ENCODE results near the gene LMF1. TPM values are rescaled to one million over a fixed set of nuclear protein-coding genes. Genes with fewer than 3 reads are reported as not detected.

The LMF1 gene
- total RNA-seq, 1 donor from 2014 or later, result 2.1 TPM

DNA sequence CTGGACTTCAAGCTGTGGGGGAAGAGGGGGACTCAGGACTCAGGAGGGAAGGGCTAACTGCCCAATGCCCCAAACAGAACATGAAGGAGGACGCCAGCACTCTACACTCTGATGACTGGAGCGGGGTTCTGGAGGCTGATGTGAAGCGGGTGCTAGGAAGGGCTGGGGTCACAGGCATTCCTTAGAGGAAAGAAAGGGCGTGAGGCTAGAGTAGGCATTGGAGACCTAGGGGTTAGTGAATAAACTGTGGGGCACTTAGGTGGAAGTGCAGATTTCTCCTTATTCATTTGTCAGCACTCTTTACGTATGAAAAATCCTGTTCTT, 760 bp upstream of the LMF1 start:
- FAIRE-seq, result no peak
- Histone ChIP-seq H3K27me3 (ENCODE audit: control insufficient read depth, insufficient read depth, low read length) (no peaks in the 10 kb centered on the region), H3K4me3 (ENCODE audit: low read depth, low read length) (no peak overlapping the region), H3K36me3 (ENCODE audit: control insufficient read depth, insufficient read depth, low read length) (no peaks in the 10 kb centered on the region)
- TF ChIP-seq, protein P1, sequence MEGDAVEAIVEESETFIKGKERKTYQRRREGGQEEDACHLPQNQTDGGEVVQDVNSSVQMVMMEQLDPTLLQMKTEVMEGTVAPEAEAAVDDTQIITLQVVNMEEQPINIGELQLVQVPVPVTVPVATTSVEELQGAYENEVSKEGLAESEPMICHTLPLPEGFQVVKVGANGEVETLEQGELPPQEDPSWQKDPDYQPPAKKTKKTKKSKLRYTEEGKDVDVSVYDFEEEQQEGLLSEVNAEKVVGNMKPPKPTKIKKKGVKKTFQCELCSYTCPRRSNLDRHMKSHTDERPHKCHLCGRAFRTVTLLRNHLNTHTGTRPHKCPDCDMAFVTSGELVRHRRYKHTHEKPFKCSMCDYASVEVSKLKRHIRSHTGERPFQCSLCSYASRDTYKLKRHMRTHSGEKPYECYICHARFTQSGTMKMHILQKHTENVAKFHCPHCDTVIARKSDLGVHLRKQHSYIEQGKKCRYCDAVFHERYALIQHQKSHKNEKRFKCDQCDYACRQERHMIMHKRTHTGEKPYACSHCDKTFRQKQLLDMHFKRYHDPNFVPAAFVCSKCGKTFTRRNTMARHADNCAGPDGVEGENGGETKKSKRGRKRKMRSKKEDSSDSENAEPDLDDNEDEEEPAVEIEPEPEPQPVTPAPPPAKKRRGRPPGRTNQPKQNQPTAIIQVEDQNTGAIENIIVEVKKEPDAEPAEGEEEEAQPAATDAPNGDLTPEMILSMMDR (IDR thresholded peaks at IDR 0.05; ENCODE audit: insufficient read depth, low read length, severe bottlenecking), result no peak
- DNase-seq (ENCODE audit: low read depth), result no peak

DNA sequence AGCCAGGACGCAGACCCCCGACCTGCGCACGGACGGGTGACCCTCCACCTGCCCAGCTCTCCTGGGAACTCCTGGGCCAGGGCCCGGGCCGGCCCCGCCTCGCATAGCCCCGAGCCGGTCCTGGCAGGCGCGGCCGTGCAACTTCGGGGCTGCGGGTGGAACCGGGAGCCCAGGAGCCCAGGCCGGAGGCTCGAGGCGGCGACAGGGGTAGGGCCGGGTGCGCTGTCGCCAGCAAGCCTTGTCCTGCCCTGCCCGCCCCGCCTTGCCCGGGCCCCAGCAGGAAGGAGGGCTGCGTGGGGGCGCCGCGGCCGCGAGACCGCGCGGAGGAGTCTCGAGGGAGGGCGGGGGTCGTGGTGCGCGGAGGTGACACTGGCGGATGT, 408 bp downstream of the LMF1 start:
- DNase-seq (ENCODE audit: low read depth) (no peak), FAIRE-seq (no peak)
- H3K4me3 ChIP-seq (ENCODE audit: low read depth, low read length), result peak overlapping the region; percentile 77
- H3K27me3 ChIP-seq (ENCODE audit: control insufficient read depth, insufficient read depth, low read length), result no peaks in the 10 kb centered on the region
- TF ChIP-seq, protein P1 (IDR thresholded peaks at IDR 0.05; ENCODE audit: insufficient read depth, low read length, severe bottlenecking), result no peak
- no peaks in the 10 kb centered on the region for H3K36me3 ChIP-seq (ENCODE audit: control insufficient read depth, insufficient read depth, low read length)

DNA sequence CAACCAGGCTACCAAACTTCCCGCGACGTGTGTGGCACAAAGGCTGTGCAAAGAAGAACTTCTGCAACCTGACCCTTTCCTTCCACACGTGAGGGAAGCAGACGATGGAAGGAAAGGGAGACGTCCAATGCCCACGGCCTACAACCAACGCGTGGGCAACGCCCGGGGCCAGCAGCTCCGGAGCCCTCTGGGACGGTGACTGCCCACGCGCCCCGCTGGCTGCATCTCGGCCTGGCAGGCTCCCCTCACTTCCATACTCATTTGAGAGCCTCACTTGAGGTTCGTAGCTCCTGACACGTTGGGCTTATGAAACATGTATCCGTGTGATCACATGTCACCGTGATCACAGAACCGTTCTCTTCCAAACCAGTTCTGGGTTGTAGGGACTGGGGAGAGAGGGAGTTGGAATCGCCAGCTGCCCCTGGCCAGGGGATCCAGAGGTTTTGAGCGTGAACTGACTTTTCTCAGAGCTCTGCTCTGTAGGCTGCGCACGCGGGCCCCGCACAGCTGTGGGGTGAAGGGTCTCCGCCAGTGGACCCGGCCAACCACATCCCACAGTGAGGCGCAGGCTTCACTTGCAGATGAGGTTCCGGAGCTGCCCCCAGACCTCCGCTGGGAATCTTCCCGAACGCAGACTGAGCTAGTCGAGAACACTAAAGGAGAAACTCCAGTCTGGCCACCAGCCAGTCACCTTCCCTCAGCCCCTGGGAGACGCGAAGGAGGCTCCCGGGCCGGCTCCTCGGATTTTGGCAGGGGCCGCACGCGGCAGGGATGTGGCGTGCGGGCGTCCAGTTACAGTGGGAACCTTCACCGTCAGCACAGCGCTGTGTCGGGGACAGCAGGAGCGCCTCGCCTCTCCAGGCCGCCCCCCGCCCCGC, 1.0 kb downstream of the LMF1 start:
- H3K27me3 ChIP-seq (ENCODE audit: control insufficient read depth, insufficient read depth, low read length), result no peaks in the 10 kb centered on the region
- TF ChIP-seq, protein P1 (IDR thresholded peaks at IDR 0.05; ENCODE audit: insufficient read depth, low read length, severe bottlenecking), result no peak
- peak overlapping the region; percentile 77 for H3K4me3 ChIP-seq (ENCODE audit: low read depth, low read length)
- no peak for DNase-seq (ENCODE audit: low read depth)
- no peak for FAIRE-seq
- no peaks in the 10 kb centered on the region for H3K36me3 ChIP-seq (ENCODE audit: control insufficient read depth, insufficient read depth, low read length)

DNA sequence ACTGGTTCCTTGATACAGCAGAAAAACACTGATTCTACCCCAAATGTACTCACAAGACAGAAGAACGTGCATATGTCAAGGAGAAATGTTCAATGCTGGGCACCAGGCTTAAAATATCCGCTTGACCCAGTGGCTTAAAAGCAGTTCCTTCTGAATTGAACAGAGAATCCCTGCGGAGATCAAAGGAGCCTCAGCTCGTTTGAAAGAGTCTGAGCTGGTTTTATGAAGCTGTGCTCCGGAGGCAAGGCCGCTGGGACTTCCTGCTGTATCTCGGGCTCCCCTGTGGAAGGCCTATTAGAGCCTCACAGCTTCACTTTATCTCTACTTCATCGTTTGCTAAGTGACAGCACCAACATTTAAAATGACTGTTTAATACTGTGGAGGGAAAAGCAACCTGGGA, 2.2 kb downstream of the LMF1 start:
- Histone ChIP-seq H3K27me3 (ENCODE audit: control insufficient read depth, insufficient read depth, low read length) (no peaks in the 10 kb centered on the region), H3K36me3 (ENCODE audit: control insufficient read depth, insufficient read depth, low read length) (no peaks in the 10 kb centered on the region), H3K4me3 (ENCODE audit: low read depth, low read length) (no peak overlapping the region)
- no peak for DNase-seq (ENCODE audit: low read depth)
- TF ChIP-seq, protein P1 (IDR thresholded peaks at IDR 0.05; ENCODE audit: insufficient read depth, low read length, severe bottlenecking), result no peak
- FAIRE-seq, result no peak

DNA sequence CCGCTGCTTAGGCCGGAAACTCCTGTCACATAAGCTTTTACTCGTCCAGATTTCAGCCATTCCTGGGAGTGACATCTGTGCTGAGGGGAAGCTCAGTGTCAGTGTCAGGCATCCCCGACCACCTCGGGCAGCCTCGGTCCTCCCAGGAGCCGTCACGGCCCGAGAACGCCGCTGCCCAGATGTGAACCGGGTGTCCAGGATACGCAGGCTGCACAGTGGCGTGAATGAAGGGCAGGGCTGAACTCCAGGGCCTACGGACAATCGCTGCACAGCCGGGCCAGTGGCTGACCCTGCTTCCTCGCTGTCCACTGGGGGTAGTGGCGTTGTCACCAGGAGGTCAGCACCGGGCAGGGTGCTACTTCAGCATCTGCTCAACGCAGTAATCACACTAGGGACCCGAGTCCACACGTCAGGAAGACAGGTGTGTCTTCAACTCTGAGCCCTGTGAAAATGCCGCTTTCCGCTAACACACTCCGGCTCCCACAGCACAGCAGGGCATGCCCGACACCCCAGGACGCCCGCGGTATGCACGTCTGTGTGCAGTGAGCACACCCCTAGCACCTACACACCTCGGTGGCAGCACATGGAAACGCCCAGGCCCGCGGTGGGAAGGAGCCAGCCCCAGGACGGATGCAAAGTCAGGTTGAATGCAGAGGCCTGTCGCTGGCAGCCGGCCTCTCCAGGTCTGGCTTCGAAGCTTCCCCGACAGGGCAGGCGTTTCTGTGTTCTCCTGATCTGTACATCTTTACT, 3.1 kb downstream of the LMF1 start:
- no peak overlapping the region for H3K4me3 ChIP-seq (ENCODE audit: low read depth, low read length)
- FAIRE-seq (no peak), DNase-seq (ENCODE audit: low read depth) (no peak)
- no peaks in the 10 kb centered on the region for H3K36me3 ChIP-seq (ENCODE audit: control insufficient read depth, insufficient read depth, low read length)
- TF ChIP-seq, protein P1 (IDR thresholded peaks at IDR 0.05; ENCODE audit: insufficient read depth, low read length, severe bottlenecking), result no peak
- H3K27me3 ChIP-seq (ENCODE audit: control insufficient read depth, insufficient read depth, low read length), result no peaks in the 10 kb centered on the region
